ENCODE data around the gene MIPOL1.
"Not testable (repeated sequence)": the region's sequence is repeated elsewhere in the genome, so short reads cannot be mapped to it uniquely, and the experiment has no call there.

Gene MIPOL1

DNA sequence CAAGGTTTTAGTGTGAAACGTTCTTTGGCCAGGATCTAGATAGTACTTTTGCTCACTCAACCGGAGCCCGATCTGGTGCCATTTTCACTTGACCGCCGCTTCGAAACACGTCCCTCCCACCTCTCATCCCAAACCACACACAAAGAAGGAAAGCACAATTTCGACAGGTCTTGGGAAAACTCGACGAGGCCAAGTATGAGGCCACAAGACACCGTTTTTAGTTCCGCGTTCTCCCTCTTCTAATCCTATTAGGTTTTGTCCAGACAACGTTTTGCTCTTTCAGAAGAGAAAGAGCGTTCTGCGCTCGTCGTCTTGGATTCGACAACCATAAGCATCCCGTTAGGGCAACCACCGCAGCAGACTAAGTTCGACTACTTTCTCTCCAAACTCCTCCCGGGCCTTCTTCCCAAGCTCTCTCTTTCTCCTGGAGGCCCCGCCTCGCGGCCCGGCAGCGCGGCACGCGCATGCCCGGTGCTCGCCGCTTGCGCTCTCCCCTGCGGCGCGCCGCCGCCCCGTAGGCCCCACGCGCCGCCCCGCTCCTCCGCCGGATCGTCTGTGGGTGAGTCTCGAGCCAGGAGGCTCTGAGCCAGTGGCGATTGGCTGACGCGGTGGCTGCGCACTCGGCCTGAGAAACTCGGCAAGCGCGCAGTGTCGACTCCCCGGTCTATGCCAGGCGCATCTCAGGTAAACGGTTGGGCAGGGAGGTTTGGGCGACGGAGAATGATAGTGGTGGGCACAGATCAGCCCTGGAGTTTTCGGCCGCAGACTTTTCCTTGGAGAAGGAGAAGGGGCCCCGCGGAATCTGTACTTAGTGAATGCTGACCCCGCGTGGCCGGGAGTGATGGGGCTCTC is at the start of gene MIPOL1:
Gene MIPOL1, plus strand, starts transcription at position 517 of the 852 bp plus-strand sequence. CDS start 49,952 bp downstream, outside the sequence.
- peak; percentile 80 to 95 for DNase-seq

DNA sequence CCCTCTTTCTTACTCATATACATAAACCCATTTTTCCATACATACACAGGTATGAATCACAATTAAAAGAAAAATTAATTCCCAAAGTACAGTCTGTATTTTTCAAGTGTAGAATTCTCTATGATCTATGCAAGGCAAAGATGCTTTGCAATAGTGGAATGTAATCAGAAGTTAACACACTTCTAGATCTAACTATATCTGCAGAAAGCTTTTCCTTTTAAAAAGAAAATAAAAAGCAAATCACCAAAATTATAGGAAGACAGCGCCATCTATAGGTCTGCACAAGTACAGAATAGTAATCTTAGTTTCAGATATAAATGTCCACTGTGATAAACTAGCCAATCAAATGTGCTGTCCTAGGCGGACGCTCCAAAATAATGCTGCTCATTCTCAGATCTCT is 47.3 kb upstream of the MIPOL1 start:
- peak; percentile 64 to 67 for DNase-seq

GRCh38 chr14:37153005-37153404 is 44.7 kb upstream of the MIPOL1 start:
- DNase-seq: no peak

- no peak for DNase-seq
These were observed 44.3 kb upstream of the MIPOL1 start for GRCh38 chr14:37153483-37153882.

DNA sequence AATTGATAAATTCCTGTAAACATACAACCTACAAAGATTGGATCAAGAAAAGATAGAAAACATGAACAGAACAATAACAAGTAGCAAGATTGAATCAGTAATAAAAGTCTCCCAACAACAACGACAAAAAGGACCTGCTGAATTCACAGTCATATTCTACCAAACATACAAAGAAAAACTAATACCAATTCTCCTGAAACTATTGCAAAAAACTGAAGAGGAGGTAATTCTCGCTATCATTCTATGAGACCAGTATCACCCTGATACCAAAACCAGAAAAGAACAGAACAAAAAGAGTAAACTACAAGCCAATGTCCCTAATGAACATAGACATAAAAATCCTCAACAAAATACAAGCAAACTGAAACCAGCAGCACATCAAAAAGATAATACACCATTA is 39.8 kb upstream of the MIPOL1 start:
- no peak for DNase-seq

- DNase-seq: not testable (repeated sequence)
These were observed 35.4 kb upstream of the MIPOL1 start for GRCh38 chr14:37162307-37162706.

DNA sequence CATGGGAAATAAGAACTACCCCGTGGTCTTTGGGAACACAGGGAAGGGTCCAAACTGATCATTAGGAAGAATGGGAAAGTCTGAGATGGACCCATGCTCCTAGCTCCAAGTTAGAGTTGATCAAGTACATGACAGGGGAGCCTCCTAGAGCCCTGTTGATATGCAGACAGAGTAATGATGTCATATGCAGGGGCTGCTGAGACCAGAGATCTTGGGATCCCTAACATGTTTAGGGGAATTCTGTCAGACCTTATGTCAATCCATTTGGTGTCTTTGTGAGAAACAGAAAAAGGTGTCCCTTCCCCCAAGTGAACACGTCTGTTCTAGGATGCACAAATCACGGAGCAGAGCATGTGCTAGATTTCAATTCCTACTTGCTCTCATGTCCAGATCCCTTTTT is 31.9 kb upstream of the MIPOL1 start:
- DNase-seq: no peak

GRCh38 chr14:37167151-37168047 is 30.3 kb upstream of the MIPOL1 start:
- no peak for DNase-seq

GRCh38 chr14:37168721-37169120 is 29.0 kb upstream of the MIPOL1 start:
- DNase-seq: no peak

- no peak for DNase-seq
These were observed 27.5 kb upstream of the MIPOL1 start for GRCh38 chr14:37170237-37170636.

DNA sequence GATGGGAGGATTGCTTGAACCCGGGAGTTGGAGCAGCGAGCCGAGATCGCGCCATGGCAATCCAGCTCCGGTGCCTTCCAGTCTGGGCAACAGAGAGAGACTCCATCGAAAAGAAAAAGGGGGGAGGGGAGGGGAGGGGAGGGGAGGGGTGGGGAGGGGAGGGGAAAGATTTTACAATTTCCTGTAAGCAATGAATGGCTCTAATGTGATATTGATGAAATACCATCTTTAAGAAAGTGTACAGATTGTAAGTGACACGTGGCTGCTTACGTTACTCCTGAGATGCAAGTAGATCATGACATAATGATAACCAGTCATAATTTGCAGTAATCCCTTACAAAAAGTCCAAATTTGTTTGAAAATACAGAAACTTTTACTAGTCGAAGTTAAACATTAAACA is 26.7 kb upstream of the MIPOL1 start:
- DNase-seq: peak in 1 of 2 experiments; percentile 8

- DNase-seq: no peak
These were observed 26.1 kb upstream of the MIPOL1 start for GRCh38 chr14:37171678-37172023.

- DNase-seq: peak; percentile 77 to 87
These were observed 25.5 kb upstream of the MIPOL1 start, which contains the start of gene SLC25A21 for GRCh38 chr14:37172024-37172869. Gene SLC25A21 (minus strand): TSS chr14:37172606.

GRCh38 chr14:37172936-37173614 is 24.7 kb upstream of the MIPOL1 start:
- no peak for DNase-seq

DNA sequence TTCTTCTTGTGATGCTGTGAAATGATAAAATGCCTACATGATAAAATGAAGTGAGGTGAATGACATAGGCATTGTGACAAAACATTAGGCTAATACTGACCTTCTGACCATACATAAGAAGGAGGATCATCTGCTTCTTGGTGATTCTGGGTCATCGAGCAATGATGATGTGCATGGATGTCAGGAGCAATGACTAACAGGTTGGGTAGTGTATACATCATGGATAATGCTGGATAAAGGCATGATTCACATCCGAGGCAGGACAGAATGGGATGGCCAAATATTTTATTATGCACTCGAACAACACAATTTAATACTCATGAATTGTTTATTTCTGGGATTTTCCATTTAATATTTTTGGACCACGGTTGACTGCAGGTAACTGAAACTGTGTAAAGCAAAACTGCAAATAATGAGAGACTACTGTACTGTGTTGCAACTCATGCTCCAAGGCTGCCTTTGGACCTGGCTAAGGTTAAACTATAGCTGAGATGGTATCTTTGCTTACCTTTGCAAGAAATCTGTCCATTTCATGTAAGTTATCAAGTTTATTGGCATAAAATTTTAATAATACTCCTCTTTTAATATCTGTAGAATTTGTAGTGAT is 17.7 kb upstream of the MIPOL1 start:
- no peak for DNase-seq

DNA sequence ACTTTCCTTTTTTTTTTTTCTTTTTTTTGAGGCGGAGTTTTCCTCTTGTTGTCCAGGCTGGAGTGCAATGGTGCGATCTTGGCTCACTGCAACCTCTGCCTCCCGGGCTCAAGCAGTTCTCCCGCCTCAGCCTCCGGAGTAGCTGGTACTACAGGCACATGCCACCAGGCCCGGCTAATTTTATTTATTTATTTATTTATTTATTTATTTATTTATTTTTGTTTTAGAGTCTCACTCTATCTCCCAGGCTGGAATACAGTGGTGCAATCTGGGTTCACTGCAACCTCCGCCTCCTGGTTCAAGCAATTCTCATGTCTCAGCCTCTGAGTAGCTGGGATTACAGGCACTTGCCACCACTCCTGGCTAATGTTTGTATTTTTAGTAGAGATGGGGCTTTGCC is 16.9 kb upstream of the MIPOL1 start:
- not testable (repeated sequence) for DNase-seq

DNA sequence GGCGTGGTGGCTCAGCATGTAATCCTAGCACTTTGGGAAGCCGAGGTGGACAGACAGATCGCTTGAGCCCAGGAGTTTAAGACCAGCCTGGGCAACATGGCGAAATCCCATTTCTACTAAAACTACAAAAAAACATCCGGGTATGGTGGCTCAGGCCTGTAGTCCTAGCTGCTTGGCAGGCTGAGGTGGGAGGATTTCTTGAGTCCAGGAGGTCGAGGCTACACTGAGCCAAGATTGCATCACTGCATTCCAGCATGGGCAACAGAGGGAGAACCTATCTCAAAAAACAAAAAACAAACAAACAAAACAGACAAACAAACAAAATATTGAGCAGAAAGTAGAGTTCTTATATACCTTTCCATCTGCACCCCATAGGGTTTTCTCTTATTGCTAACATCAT is 16.3 kb upstream of the MIPOL1 start:
- no peak for DNase-seq

DNA sequence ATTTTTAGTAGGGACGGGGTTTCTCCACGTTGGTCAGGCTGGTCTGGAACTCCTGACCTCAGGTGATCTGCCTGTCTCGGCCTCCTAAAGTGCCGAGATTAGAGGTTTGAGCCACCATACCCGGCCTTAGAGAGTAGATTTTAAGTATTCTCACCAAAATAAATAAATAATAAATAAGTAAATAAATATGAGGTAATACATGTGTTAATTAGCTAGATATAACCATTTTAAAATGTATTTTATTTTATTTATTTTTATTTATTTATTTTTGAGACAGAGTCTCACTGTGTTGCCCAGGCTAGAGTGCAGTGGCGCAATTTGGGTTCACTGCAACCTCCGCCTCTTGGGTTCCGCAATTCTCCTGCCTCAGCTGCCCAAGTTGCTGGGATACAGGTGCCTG is 13.2 kb upstream of the MIPOL1 start:
- DNase-seq: not testable (repeated sequence)

- DNase-seq: no peak
These were observed 12.1 kb upstream of the MIPOL1 start for GRCh38 chr14:37185670-37186069.

GRCh38 chr14:37186865-37187264 is 10.9 kb upstream of the MIPOL1 start:
- DNase-seq: no peak

- no peak for DNase-seq
These were observed 10.4 kb upstream of the MIPOL1 start for GRCh38 chr14:37187294-37187693.
